NCI-H748 (cell line): ENCODE results near the gene AP3D1.
A peak's percentile ranks its signal among the peaks of the same experiment; 100 is the strongest.

Experiments used
- DNase-seq: peaks from one replicate; lab custom pipeline; 2025; ENCODE audit not compliant: unreplicated experiment; lab: John Stamatoyannopoulos, UW

AP3D1 gene

DNA sequence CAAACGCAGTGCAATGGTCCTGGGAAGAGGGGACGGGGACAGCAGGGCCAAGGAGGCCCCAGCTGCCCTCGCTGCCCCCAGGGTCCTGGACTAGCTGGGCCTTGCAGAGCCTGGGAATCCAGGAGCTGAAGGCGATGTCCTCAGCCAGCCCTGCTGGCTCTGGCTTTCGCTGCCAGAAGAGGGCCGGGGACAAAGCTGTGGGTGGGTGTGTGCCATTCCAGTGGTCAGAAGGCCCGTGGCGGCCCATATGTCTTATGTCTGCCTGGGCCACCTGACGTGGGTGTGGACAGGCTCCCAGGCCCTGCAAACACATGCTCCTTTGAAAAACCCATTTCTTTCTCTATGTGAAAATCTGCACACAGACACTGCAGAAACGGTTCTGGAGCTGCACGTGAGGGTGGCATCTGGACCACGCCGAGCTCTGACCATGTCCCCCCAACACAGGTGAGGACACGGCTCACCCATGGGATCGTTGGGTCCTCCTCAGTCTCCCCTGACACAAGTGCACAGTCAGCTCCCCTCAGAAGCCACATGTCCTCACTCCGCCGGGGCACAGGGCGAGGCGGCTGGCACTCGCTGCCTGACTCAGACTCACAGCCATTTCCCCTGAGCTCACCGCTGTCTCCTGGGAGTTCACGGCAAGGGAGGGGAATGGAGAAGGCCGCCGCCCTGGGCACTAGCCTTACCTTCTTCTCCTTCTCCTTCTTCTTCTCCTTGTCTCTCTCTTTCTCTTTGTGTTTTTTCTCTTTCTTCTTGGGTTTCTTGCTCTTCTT lies 37.7 kb downstream of the AP3D1 start:
- DNase-seq, result no peak

DNA sequence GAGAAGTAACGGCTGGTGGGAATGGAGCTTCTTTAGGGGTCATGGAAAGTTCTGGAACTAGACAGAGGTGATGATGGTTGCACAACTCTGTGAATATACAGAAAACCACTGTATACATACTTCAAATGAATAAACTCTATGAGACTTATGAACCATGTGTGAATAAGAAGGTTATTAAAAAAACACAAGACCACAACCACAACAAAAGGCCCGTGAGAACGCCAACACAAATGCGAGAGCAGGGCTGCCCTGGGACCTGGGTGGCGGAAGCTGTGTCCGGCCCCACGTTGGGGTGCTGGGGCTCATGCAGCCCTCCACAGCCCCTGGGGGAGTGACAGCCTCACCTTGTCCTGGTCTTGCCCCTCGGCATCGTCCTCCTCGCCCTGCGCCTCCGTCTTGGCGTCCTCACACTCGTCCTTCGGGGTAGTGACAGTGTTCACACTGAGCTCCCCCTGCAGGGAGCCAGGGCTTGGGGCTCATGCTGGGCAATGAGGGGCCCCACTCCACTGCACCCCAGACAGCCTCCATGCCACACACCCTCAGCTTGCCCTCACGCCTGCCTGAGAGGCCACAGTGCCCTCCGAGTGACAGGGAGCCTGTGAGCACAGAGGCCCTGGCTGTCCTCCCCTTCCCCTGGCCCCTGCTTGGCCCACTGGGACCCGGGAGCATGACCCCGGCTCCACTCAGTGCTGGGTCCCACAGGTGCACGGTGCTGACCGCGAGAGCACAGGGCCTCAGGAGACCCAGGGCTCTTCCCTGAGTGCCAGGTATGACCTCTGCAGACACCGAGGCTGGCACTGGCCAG lies 38.6 kb downstream of the AP3D1 start:
- no peak for DNase-seq

DNA sequence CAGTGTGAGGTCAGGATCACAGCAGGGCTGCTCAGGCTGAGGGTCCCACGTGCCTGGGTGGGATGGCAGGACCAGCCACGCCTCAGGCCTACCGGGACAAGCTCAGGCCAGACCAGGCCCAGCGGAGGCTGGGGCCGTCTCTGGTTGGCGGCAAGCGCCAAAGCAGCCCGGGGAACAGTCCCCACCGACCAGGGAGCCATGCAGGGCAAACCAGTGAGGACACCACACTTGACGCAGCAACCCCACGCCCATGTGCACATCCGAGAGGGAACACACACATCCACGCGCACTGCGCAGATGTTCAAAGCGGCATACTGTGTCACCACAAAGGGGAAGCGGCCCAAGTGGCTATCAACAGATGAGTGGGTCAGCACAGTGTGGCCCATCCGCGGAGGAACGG lies 39.5 kb downstream of the AP3D1 start:
- DNase-seq, result no peak

DNA sequence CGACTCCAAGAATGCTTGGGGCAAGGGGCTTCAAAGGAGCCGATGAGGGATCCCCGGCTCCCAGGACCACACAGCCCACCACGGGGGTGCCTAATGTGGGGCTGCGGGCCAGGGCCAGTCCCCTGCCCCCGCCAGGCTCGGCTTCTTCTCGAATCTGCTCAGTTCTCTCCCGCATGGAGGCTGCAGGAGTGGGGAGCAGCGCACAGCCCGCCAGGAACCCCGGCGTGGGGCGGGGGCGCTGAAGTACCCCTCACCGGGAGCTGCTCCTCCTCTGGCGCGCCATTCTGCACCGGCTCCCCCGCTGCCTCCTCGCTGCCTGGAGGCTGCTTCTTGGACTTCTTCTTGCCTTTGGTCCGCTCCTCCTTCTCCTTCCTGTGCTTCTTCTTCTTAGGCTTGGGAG lies 39.9 kb downstream of the AP3D1 start:
- no peak for DNase-seq

DNA sequence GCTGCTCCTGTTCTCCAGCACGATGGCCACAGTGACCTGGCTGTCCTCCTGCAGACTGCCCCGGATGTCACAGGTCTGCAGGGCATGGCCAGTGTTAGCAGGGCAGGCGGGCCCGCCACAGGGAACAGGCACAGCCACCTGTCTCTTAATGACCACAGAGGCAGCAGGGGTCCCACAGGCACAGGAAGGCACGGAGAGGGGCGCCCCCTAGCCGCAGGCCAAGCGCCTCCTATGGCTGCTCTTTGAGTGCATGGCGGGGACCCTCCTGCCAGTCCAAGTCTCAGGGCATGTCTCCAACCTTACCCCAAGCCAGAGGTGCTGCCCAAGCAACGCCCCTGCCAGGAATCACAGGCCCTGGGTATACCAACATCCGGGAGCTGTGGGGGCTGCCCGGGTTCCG lies 40.5 kb downstream of the AP3D1 start:
- DNase-seq, result no peak

DNA sequence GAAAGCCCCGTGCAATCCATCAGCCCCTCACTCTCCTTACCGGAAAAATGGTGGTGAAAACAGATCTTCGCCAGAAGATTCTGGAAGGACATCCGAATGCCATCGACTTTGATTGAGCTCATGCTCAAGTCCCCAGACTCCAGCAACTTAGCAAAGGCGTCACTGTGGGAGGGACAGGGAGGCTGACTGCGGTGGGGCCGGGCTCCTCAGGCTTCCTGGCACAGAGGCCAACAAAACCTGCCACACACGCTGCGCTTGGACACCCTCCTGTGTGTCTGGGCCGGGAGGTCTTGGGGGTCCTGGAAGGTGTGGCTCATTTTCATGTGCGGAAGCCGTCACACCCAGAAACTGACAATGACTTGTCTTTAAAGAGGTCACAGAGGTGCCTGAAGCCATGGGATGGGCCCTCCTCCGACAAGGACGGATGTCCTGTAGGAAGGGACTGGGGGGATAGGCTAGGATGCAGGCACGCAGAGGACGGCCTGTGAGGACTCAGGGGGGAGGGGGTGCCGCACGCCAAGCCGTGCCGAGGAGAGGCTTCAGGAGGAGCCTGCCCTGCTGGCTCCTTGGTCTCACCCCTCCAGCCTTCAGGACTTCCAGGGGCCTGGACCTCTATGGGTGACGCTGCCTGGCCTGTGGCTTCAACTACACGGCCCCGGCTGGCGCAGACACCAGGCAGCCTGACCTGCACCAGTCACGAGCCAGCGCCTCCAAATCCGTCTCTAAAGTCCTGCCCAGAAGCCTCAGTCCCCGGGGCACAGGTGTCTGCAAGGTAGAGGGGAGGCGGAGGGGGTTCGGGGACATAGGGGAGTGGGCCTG lies 42.1 kb downstream of the AP3D1 start:
- no peak for DNase-seq

DNA sequence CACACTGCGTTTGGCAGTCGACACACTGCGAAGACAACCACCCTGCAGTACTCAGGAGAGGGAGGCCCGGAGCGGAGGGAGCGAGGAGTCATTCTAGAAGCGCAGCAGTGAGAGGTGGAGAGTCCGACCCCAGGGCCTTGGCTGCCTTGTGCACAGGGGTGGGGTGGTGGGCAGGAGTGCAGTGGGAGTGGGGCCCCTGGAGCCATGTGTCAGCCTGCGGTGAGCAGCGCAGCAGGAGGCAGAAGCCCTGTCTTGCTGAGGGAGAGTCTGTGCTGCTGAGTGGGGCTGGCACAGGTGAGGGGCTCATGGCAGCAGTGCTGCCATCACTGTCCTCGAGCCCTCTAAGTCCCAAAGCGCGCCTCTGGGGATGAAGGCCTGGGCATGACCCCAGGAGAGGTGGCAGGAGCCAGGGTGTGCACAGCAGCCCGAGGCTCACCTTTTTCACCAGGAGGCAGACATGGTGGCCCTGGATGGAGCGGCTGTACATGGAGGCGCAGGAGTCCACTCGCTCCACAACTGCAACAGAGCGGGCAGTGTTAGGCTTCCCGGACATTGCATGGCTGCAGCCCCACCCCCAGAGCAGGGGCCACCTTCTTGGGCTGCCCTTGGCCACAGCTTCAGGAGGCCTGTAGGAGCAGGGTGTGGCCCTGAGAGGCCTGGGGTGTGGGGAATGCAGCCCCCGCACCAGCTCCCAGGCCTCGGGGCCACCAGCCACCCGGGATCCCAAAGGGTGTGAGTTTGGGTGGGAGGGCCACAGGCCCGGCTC lies 42.9 kb downstream of the AP3D1 start:
- no peak for DNase-seq

- no peak for DNase-seq
These were observed 48.2 kb downstream of the AP3D1 start for GRCh38 chr19:2103045-2103707.

DNA sequence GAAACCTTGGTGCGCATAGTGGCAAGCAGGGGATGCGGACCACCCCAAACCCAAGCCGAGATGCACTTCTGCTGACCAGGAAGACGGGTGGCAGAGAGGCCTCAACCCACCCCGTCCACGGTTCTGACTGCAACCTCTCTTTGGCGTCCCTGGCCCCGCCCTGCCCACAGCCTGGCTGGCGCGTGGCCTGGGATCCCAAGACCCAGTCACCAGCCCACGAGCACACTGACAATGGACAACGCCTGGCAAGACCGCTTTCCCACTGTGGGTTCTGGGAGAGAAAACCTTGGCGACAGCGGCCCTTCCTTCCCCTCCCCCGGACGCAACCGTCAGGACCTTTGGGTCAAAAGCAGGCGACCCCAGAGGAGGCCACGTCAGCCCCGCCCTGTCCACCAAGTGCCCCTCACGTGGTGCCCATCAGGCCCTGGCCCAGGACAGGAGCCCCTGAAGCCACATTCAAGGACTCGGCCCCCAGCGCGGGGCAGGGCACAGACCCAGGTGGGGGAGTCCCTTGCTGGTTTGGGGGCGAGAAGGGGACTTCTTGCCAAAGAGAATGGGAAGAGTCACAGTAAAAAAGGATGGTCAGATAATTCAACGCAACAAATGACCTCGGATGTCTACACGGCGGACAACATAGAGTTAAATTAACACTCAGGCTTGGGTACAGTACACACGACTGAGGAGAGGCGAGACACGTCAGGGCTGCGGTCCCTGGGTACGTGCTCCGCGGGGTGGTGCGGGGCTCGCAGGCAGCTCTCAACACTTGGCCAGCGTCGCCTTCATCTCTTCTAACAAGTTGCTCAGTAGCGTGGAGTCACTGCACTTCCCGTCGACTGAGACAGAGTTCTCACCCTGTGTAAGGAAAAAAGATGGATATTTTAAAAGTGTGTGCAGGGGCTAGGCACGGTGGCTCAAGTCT lies 49.7 kb downstream of the AP3D1 start:
- DNase-seq, result no peak

- no peak for DNase-seq
These were observed 50.7 kb downstream of the AP3D1 start for GRCh38 chr19:2100719-2101061.

- no peak for DNase-seq
These were observed 51.2 kb downstream of the AP3D1 start for GRCh38 chr19:2099937-2100718.

GRCh38 chr19:2099054-2099501 lies 52.3 kb downstream of the AP3D1 start:
- no peak for DNase-seq

- no peak for DNase-seq
These were observed 53.5 kb downstream of the AP3D1 start for GRCh38 chr19:2097886-2098327.

- DNase-seq, result peak; percentile 17
These were observed 54.0 kb downstream of the AP3D1 start for GRCh38 chr19:2097203-2097885.

DNA sequence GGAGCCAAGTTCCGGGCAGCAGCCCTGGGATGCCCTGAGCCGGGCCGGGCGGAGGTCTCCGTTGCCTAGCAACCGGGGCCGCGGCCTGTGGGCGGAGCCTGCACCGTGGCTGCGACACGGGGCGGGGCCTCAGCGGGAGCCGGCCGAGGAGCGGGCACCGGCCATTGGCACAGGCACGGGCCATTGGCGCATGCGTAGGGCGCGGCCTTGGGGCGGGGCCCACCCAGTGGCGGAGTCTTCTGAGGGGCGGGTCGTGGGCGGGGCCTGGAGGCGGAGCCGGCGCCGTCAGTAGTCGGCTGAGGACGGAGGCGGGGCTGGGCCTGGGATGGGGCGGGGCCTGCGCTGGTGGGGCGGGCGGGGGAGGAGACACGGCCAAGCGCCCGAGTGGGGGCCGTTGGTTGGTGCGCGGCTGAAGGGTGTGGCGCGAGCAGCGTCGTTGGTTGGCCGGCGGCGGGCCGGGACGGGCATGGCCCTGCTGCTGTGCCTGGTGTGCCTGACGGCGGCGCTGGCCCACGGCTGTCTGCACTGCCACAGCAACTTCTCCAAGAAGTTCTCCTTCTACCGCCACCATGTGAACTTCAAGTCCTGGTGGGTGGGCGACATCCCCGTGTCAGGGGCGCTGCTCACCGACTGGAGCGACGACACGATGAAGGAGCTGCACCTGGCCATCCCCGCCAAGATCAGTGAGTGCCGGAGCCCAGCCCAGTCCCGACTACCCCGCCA lies 54.7 kb downstream of the AP3D1 start, which contains the start of gene IZUMO4:
Gene IZUMO4, plus strand, starts transcription at position 436 of the 723 bp plus-strand sequence. Its CDS starts 31 bp downstream, at position 467.
- peak; percentile 95 for DNase-seq

DNA sequence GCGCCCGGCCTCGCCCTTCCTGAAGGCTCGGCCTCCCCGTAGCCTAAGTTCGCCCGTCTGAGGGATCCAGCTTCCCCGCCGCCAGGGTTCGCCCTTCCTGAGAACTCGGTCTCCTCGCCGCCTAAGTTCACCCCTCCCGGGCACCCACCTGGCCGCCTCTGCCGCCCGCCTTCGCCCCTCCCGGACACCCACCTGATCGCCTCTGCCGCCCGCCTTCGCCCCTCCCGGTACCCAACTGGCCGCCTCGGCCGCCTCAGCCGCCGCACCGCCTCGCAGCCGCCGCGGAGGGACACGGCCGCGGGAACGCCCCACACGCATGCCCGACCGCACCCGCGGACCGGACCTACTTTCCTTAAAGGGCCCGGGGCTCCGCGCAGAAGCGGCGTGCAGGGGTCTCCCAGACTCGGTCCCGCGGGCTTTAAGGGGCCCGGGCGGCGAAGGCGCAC lies 55.3 kb downstream of the AP3D1 start, which contains the start of gene MOB3A:
Gene MOB3A, minus strand, starts transcription at position 293 of the 446 bp plus-strand sequence. CDS start 17,766 bp downstream, outside the sequence.
- DNase-seq, result peak; percentile 94
